OCI-LY3 (cell line): ENCODE results near the gene NAA40.

Experiments used
- H2AFZ ChIP-seq: fragments of 200-600, 300-600 bp; shearing (Covaris generic); 2 replicates; pipeline ENCODE4 v1.6.0; 2014; ENCODE audit warnings: antibody characterized with exemption, low read depth, low read length
- H3K27ac ChIP-seq: fragments of 200-600, 300-600 bp; sonication (generic); 2 replicates; pipeline ENCODE4 v1.5.1; 2014; ENCODE audit warnings: mild to moderate bottlenecking, low read length, moderate library complexity, mixed read lengths
- H3K27me3 ChIP-seq: fragments of 200-600, 300-600 bp; sonication (generic); 2 replicates; pipeline ENCODE4 v1.6.1; 2014; ENCODE audit warnings: low read depth, low read length, mixed read lengths
- H3K36me3 ChIP-seq: fragments of 200-600, 300-600 bp; sonication (generic); replicated peaks from 2 replicates; pipeline ENCODE3; 2014; ENCODE audit warnings: low read depth, low read length, mixed read lengths
- H3K4me1 ChIP-seq: fragments of 300-600, 200-600 bp; sonication (generic); 2 replicates; pipeline ENCODE4 v1.6.1; 2014; ENCODE audit warnings: low read length, mixed read lengths
- H3K4me2 ChIP-seq: fragments of 200-600, 300-600 bp; sonication (generic); 2 replicates; pipeline ENCODE4 v1.6.1; 2014; ENCODE audit warnings: low read length, mixed read lengths
- H3K4me3 ChIP-seq: fragments of 300-600, 200-600 bp; sonication (generic); 2 replicates; pipeline ENCODE4 v1.5.1; 2014; ENCODE audit warnings: antibody characterized with exemption, mild to moderate bottlenecking, low read length, moderate library complexity
- H3K79me2 ChIP-seq: fragments of 300-600, 200-600 bp; shearing (Covaris generic); 2 replicates; pipeline ENCODE4 v1.6.1; 2014; ENCODE audit warnings: mild to moderate bottlenecking, low read length, mixed read lengths
- H3K9ac ChIP-seq: fragments of 300-600, 200-600 bp; shearing (Covaris generic); 2 replicates; pipeline ENCODE4 v1.6.0; 2014; ENCODE audit warnings: mild to moderate bottlenecking, low read length, moderate library complexity
- H3K9me3 ChIP-seq: fragments of 200-600, 300-600 bp; shearing (Covaris generic); 2 replicates; pipeline ENCODE4 v1.6.1; 2014; ENCODE audit warnings: low read length, mixed read lengths; ENCODE audit not compliant: insufficient read depth
- H4K20me1 ChIP-seq: fragments of 200-600, 300-600 bp; sonication (generic); 2 replicates; pipeline ENCODE4 v1.6.1; 2016; ENCODE audit warnings: low read length, mixed read lengths; ENCODE audit not compliant: insufficient read depth
- CTCF ChIP-seq: fragments of 200-600, 300-600 bp; sonication (generic); IDR thresholded peaks from 2 replicates; pipeline ENCODE4 v1.5.1; 2014; ENCODE audit warnings: antibody characterized with exemption, low read length, low read depth
- EZH2phosphoT487 ChIP-seq: fragments of 200-600 bp; shearing (Covaris generic); IDR thresholded peaks from 2 replicates; pipeline ENCODE4 v1.6.1; 2018; ENCODE audit warnings: antibody characterized with exemption, mixed run types, low read depth

Gene NAA40

DNA sequence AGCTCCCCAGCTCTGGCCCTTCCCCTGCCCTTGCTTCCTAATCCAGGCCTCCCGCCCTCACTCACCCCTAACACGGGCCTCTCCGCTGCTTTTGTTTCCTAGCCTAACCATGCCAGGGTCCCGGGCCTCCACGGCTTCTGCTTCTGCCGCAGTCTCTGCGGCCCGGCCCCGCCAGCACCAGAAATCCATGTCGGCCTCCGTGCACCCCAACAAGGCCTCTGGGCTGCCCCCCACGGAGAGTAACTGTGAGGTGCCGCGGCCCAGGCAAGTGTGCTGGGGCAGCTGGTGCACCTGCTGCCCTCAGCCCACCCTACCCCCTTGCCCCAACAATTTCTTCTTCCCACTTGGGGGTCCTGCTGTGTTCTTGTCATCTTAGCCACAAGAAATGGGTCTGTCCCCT is 34.9 kb upstream of the NAA40 start:
- H4K20me1 ChIP-seq = no peaks in the 10 kb centered on the region
- H3K27ac ChIP-seq = no peak overlapping the region
- H3K4me1 ChIP-seq = no peaks in the 10 kb centered on the region
- H3K27me3 ChIP-seq = no peaks in the 10 kb centered on the region
- TF ChIP-seq EZH2phosphoT487 = no peak
- no peak for TF ChIP-seq CTCF
- no peak overlapping the region for H2AFZ ChIP-seq
- no peak overlapping the region for H3K9ac ChIP-seq
- H3K36me3 ChIP-seq = peaks cover 80% of the 10 kb centered on the region
- no peak overlapping the region for H3K4me2 ChIP-seq
- H3K4me3 ChIP-seq = no peak overlapping the region
- no peaks in the 10 kb centered on the region for H3K9me3 ChIP-seq
- H3K79me2 ChIP-seq = no peaks in the 10 kb centered on the region

DNA sequence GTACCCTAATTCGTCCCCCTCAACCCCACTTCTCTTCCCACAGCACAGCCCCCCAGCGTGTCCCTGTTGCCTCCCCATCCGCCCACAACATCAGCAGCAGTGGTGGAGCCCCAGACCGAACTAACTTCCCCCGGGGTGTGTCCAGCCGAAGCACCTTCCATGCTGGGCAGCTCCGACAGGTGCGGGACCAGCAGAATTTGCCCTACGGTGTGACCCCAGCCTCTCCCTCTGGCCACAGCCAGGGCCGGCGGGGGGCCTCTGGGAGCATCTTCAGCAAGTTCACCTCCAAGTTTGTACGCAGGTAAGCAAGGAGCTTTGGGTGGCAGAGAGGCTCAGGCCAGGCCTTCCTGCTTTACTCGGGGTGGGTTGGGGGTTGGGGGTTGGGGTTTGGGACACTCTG is 34.1 kb upstream of the NAA40 start:
- H3K27ac ChIP-seq = no peak overlapping the region
- no peaks in the 10 kb centered on the region for H4K20me1 ChIP-seq
- H3K4me1 ChIP-seq = no peaks in the 10 kb centered on the region
- no peak for TF ChIP-seq EZH2phosphoT487
- H3K27me3 ChIP-seq = no peaks in the 10 kb centered on the region
- H3K9me3 ChIP-seq = no peaks in the 10 kb centered on the region
- peaks cover 78% of the 10 kb centered on the region for H3K36me3 ChIP-seq
- H3K4me3 ChIP-seq = no peak overlapping the region
- no peak overlapping the region for H3K9ac ChIP-seq
- H3K4me2 ChIP-seq = no peak overlapping the region
- no peak overlapping the region for H2AFZ ChIP-seq
- H3K79me2 ChIP-seq = no peaks in the 10 kb centered on the region

DNA sequence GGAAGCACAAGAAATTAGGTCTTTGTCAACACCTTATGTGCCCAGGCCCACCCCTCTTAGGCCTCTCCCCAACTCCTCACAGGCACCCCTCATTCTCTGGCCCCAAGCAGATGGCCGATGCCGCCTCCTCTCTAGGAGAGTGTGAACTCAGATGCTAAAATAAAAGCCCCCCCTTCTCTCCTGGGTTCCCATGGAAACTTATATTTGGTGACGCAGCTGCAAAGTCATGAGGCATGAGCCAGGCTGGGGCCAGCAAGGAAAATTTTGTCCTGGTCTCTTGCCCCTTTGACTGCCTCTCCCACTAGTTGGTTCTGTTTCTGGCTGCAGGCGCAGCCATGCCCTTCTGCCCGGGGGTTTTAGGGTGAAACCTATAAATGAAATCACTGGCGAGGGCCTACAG is 33.6 kb upstream of the NAA40 start:
- Histone ChIP-seq H3K9ac (no peak overlapping the region), H3K27me3 (no peaks in the 10 kb centered on the region), H3K9me3 (no peaks in the 10 kb centered on the region), H3K4me3 (no peak overlapping the region), H3K36me3 (peaks cover 74% of the 10 kb centered on the region), H4K20me1 (no peaks in the 10 kb centered on the region), H3K27ac (no peak overlapping the region), H3K79me2 (no peaks in the 10 kb centered on the region), H3K4me2 (no peak overlapping the region), H3K4me1 (no peaks in the 10 kb centered on the region), H2AFZ (no peak overlapping the region)
- TF ChIP-seq EZH2phosphoT487 = no peak
- no peak for TF ChIP-seq CTCF

DNA sequence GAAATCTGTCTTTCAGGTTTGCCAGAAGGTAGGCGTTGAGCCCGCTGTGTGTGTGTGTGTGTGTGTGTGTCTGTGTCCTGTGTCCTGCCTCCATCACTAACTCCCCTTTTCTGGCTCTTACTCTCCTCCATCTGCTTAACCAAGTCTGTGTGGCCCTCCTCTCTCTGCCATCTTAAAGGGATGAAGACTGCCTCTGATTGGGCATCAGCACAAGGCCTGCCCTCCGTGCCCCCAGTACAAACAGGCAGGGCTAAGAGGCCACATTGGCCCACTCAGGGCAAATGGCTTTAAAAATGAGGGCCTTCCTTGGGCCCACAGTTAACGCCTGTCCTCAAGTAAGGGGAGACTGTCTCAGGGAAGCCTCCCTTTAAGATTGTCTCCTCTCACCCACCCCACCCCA is 32.7 kb upstream of the NAA40 start:
- Histone ChIP-seq H3K79me2 (no peaks in the 10 kb centered on the region), H3K27ac (no peak overlapping the region), H3K4me2 (no peak overlapping the region), H3K9ac (no peak overlapping the region), H3K9me3 (no peaks in the 10 kb centered on the region), H2AFZ (no peak overlapping the region), H4K20me1 (no peaks in the 10 kb centered on the region), H3K27me3 (no peaks in the 10 kb centered on the region), H3K4me3 (no peak overlapping the region), H3K36me3 (peaks cover 65% of the 10 kb centered on the region), H3K4me1 (no peaks in the 10 kb centered on the region)
- TF ChIP-seq CTCF (no peak), EZH2phosphoT487 (no peak)

GRCh38 chr11:63906585-63906984 is 32.2 kb upstream of the NAA40 start:
- H3K79me2 ChIP-seq = no peaks in the 10 kb centered on the region
- H3K9ac ChIP-seq = no peak overlapping the region
- H3K9me3 ChIP-seq = no peaks in the 10 kb centered on the region
- no peak overlapping the region for H3K27ac ChIP-seq
- H3K4me1 ChIP-seq = no peaks in the 10 kb centered on the region
- H3K27me3 ChIP-seq = no peaks in the 10 kb centered on the region
- H3K4me2 ChIP-seq = no peak overlapping the region
- no peak overlapping the region for H3K4me3 ChIP-seq
- no peak for TF ChIP-seq EZH2phosphoT487
- peak; percentile 39 for TF ChIP-seq CTCF
- H2AFZ ChIP-seq = no peak overlapping the region
- H3K36me3 ChIP-seq = peaks cover 60% of the 10 kb centered on the region
- no peaks in the 10 kb centered on the region for H4K20me1 ChIP-seq
